Esophagus squamous epithelium (tissue), 5 donors: ENCODE data around the gene NUP205. TPM values are rescaled to one million over a fixed set of nuclear protein-coding genes. Genes with fewer than 3 reads are reported as not detected.

Source experiments
- DNase-seq: peaks from one replicate; lab custom pipeline; 2025; lab: John Stamatoyannopoulos, UW
- H3K27ac ChIP-seq, 4 donors: fragments of 200-600 bp; sonication (generic); one replicate each; pipeline ENCODE4 v1.5.1; 2016 to 2019; ENCODE audit warnings: mild to moderate bottlenecking in 1 of 4
- H3K27me3 ChIP-seq, 4 donors: fragments of 200-600 bp; sonication (generic); 1 replicate in 3 of 4; 2 replicates in 1 of 4; pipeline versions ENCODE4 v1.5.1 to v1.6.0; 2017 to 2021; ENCODE audit warnings: antibody characterized with exemption in 1 of 4
- H3K36me3 ChIP-seq, 3 donors: fragments of 200-600 bp; sonication (generic); one replicate each; pipeline ENCODE4 v1.5.1; 2016 to 2019
- H3K4me1 ChIP-seq, 3 donors: fragments of 200-600 bp; sonication (generic); one replicate each; pipeline ENCODE4 v1.5.1; 2017 to 2019
- H3K4me3 ChIP-seq, 4 donors: fragments of 200-600 bp; sonication (generic); 1 replicate in 3 of 4; 2 replicates in 1 of 4; pipeline ENCODE4 v1.5.1; 2016 to 2019; ENCODE audit warnings: mild to moderate bottlenecking in 2 of 4, moderate library complexity in 1 of 4
- H3K9me3 ChIP-seq, 3 donors: fragments of 200-600 bp; sonication (generic); one replicate each; pipeline ENCODE4 v1.5.1; 2016 to 2019
- POLR2A ChIP-seq, 4 donors: fragments of 450-650 bp; IDR thresholded peaks; one replicate each; pipeline ENCODE4 v1.6.1; 2017; ENCODE audit warnings: antibody characterized with exemption in 4 of 4, mild to moderate bottlenecking in 4 of 4, moderate library complexity in 3 of 4
- WGBS, 2 donors: methylation state at CpG; one replicate each; pipeline ENCODE4 v1.1.5; 2018; 5-methylcytosine and 5-hydroxymethylcytosine counted together
- intact Hi-C: fragments of 100-400 bp; cut with DNase I; formaldehyde crosslinking; loops from one replicate; pipeline ENCODE4 v1.15.0; 2022
- total RNA-seq, 4 donors: library from RNA; depleted of rRNA; stranded (reverse); fragments of >200 nt; gene quantifications; one replicate each; pipeline ENCODE4 v1.1.0, GENCODE V29; 2016
- TF ChIP-seq, protein P1 (sequence below), 6 experiments: fragments of 450-650 bp in 4 of 6; fragments of 200-600 bp in 2 of 6; sonication (generic) in 2 of 6; IDR thresholded peaks; one replicate each; pipeline ENCODE4 v1.5.1; 2016 to 2019; ENCODE audit warnings: antibody characterized with exemption in 6 of 6, mild to moderate bottlenecking in 4 of 6, moderate library complexity in 4 of 6
- donor health status: DM: yes; HTN: yes; CAD: no.

The NUP205 gene
- total RNA-seq, 4 donors from 2014 or later: 33.8 to 60.5 (median 48.1) TPM

DNA sequence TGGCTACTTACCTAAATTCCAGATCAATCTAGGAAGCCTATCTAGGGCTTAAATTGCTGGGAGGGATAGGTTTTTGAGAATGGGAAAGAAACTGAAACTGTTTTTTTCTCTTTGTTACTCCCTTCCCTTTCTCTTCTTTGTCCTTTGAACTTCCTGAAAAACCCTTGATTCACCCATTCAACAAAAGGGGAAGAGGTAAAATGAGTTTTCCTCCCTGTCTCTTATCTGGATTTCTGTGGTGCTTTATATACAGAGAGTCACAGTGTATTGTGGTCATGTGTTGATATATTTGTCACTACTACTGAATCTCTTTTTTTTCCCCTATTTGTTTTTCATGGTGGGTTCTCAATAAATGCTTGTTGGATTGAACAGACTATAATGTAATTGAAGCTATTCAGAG lies 19.8 kb upstream of the NUP205 start:
- Histone ChIP-seq H3K4me3 (no peak overlapping the region), H3K4me1 (no peaks in the 10 kb centered on the region), H3K36me3 (no peaks in the 10 kb centered on the region), H3K27me3 (peaks cover 0 to 6% (median 0%) of the 10 kb centered on the region in 4 donors), H3K27ac (no peak overlapping the region), H3K9me3 (no peaks in the 10 kb centered on the region)
- intact Hi-C loops: no loop called here
- no peak for DNase-seq
- no peak for TF ChIP-seq POLR2A (IDR thresholded peaks at IDR 0.05)
- TF ChIP-seq, protein P1, sequence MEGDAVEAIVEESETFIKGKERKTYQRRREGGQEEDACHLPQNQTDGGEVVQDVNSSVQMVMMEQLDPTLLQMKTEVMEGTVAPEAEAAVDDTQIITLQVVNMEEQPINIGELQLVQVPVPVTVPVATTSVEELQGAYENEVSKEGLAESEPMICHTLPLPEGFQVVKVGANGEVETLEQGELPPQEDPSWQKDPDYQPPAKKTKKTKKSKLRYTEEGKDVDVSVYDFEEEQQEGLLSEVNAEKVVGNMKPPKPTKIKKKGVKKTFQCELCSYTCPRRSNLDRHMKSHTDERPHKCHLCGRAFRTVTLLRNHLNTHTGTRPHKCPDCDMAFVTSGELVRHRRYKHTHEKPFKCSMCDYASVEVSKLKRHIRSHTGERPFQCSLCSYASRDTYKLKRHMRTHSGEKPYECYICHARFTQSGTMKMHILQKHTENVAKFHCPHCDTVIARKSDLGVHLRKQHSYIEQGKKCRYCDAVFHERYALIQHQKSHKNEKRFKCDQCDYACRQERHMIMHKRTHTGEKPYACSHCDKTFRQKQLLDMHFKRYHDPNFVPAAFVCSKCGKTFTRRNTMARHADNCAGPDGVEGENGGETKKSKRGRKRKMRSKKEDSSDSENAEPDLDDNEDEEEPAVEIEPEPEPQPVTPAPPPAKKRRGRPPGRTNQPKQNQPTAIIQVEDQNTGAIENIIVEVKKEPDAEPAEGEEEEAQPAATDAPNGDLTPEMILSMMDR (IDR thresholded peaks at IDR 0.05): no peak

- intact Hi-C loops: no loop called here
- H3K27me3 ChIP-seq: peaks cover 0 to 6% (median 0%) of the 10 kb centered on the region in 4 donors
- H3K9me3 ChIP-seq: no peaks in the 10 kb centered on the region
- H3K4me3 ChIP-seq: no peak overlapping the region
- TF ChIP-seq, protein P1 (IDR thresholded peaks at IDR 0.05): no peak
- no peak for TF ChIP-seq POLR2A (IDR thresholded peaks at IDR 0.05)
- WGBS, 2 donors: 21 to 40% methylated on average over 3 of the region's 3 CpGs
- DNase-seq: no peak
- H3K36me3 ChIP-seq: no peaks in the 10 kb centered on the region
- H3K4me1 ChIP-seq: no peaks in the 10 kb centered on the region
- no peak overlapping the region for H3K27ac ChIP-seq
These were observed 19.3 kb upstream of the NUP205 start for GRCh38 chr7:135538376-135538775.

DNA sequence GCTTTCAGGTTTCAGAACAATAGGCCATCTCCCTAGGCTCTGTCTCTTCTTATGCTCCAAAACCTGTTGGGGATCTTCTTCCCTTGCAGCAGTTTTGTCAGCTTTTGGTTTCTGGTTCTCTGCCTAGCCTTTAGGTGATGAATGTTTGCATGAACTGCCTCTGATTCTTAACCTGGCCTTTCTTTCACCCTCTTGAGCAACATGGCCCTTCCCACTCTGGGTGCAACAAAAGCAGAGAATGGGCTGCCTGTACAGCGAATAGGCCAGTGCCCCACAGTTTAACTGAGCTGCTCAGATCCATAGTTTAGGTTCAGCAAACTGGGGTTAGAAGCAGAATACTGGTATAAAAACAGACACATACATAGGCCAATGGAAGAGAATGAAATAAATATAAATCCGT lies 18.1 kb upstream of the NUP205 start:
- no peak for TF ChIP-seq POLR2A (IDR thresholded peaks at IDR 0.05)
- TF ChIP-seq, protein P1 (IDR thresholded peaks at IDR 0.05): no peak
- 88 to 92% methylated on average over 2 of the region's 2 CpGs for WGBS, 2 donors

DNA sequence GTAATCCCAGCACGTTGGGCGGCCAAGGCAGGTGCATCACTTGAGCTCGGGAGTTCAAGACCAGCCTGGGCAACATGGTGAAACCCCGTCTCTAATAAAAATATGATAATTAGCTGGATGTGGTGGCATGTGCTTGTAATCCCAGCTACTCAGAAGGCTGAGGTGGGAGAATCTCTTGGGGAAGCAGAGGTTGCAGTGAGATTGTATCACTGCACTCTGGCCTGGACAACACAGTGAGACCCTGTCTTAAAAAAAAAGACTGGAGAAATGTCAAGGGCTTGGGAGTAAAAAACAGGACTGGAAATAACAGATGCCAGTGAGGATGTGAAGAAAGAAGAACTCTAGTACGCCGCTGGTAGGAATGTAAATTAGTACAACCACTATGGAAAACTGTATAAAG lies 16.7 kb upstream of the NUP205 start:
- 87 to 94% methylated on average over 6 of the region's 6 CpGs for WGBS, 2 donors
- TF ChIP-seq POLR2A (IDR thresholded peaks at IDR 0.05): no peak
- TF ChIP-seq, protein P1 (IDR thresholded peaks at IDR 0.05): no peak
- Histone ChIP-seq H3K9me3 (no peaks in the 10 kb centered on the region), H3K27ac (no peak overlapping the region), H3K4me1 (no peaks in the 10 kb centered on the region), H3K36me3 (no peaks in the 10 kb centered on the region), H3K27me3 (no peaks in the 10 kb centered on the region), H3K4me3 (no peak overlapping the region)
- DNase-seq: no peak
- intact Hi-C loops: no loop called here

More for the DNA sequence above, 18.1 kb upstream of the NUP205 start:
- Histone ChIP-seq H3K27ac (no peak overlapping the region), H3K27me3 (peaks cover 0 to 2% (median 0%) of the 10 kb centered on the region in 4 donors), H3K4me1 (no peaks in the 10 kb centered on the region), H3K36me3 (no peaks in the 10 kb centered on the region), H3K4me3 (no peak overlapping the region), H3K9me3 (no peaks in the 10 kb centered on the region)
- intact Hi-C loops: no loop called here
- no peak for DNase-seq

DNA sequence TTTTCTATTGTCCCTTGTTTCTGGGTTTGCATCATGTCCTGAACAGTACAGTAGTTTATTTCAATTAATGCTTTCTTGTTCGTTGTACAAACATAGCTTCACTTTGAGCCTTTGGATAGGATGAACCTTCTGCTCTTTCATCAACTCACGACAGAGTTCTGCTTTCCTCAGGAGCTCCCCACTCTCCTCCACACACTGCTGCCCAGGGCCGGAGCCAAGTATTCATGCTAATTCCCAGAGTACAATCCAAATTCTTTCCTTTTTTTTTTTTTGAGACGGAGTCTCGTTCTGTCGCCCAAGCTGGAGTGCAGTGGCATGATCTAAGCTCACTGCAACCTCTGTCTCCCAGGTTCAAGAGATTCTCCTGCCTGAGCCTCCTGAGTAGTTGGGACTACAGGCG lies 7.5 kb upstream of the NUP205 start:
- H3K27ac ChIP-seq: no peak overlapping the region
- H3K9me3 ChIP-seq: no peaks in the 10 kb centered on the region
- WGBS, 2 donors: 76 to 77% methylated on average over 5 to 7 of the region's 7 CpGs
- no peaks in the 10 kb centered on the region for H3K36me3 ChIP-seq
- peaks cover 0 to 4% (median 0%) of the 10 kb centered on the region in 4 donors for H3K27me3 ChIP-seq
- no peak for DNase-seq
- no peaks in the 10 kb centered on the region for H3K4me1 ChIP-seq
- intact Hi-C loops: no loop called here
- H3K4me3 ChIP-seq: no peak overlapping the region
- no peak for TF ChIP-seq POLR2A (IDR thresholded peaks at IDR 0.05)
- TF ChIP-seq, protein P1 (IDR thresholded peaks at IDR 0.05): no peak
